ENCODE results near the gene TRDMT1.

TRDMT1 gene, protein sequence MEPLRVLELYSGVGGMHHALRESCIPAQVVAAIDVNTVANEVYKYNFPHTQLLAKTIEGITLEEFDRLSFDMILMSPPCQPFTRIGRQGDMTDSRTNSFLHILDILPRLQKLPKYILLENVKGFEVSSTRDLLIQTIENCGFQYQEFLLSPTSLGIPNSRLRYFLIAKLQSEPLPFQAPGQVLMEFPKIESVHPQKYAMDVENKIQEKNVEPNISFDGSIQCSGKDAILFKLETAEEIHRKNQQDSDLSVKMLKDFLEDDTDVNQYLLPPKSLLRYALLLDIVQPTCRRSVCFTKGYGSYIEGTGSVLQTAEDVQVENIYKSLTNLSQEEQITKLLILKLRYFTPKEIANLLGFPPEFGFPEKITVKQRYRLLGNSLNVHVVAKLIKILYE

DNA sequence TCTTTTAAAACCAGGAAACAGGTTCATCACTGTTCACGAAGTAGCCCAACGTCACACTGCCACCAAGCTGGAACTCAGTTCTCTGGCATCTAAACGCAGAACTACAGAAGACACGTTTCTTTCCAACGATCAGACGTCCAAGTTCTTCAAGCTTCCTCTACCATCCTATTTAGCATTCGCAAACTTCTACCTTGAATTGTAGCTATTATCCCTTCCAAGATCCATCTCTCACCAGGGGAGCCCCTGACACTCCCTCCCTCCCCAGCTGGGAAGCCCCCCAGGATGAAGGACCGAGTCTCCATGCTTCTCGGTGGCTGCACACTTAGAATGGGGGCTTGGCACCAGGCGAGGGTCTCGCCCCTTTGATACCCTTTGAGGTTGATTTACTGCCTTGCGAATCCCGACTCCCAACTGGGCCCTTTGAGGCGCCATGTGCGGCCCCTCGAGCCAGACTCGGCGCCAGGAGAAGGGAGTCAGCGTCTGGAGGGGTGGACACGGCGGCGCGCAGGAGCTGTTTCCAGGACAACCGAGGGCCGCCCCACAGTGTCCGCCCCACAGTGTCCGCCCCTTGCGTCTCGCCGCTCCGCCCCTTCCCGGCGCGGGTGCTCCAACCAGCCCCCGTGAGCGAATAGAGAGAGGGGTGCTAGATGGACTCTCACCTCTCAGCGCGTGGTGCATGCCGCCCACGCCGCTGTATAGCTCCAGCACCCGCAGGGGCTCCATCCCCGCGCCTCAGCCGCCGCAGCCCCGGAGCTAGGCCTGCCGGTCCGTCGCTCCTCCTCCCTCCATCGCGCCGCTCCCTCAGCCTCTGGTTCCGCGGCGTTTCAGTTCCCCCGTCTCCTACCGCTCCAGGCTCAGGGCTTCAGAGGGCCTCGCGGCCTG, at the start of gene TRDMT1:
Gene TRDMT1 (minus strand): TSS at position 761 of the 882 bp plus-strand sequence. CDS start 38 bp downstream, at position 723.
- DNase-seq (ENCODE audit: low read depth) = peak; percentile 71

DNA sequence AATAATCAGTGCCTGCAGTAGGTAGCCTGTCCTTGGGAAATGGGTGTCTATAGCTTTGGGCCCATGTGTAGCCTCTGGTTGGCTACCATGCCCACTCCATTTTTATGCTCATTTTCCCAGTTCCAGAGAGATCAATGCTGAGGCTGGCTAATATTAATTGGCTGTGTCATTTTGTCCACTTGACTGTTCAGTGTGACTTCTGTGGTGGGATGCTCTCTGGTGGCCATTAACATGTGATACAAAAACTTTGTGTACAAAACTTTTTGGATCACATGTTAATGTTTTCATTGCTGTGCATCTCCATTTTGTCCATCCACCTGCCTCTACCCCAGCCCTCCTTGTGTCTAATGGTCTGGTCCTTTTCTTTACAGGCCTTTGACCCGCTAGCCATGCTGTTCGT, 49.3 kb upstream of the TRDMT1 start:
- DNase-seq (ENCODE audit: low read depth) = no peak

DNA sequence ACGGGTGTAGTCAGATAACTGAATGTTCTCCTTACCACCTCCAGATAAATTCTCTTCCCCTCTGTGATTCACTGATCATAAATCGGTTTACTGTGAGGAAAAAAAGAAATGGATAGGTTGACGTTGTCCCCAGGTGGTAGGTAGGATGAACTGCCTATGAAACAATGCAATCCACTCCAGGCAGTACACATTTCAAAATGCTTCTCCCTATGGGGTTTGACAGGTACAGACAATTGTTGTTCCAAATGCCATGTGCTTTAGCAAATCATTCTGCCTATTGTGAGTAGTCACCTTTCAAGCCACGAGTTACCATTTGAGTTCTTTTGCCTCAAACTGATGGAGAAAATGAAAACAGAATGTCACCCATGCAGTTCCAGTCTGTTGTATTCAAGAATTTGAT, 48.3 kb upstream of the TRDMT1 start:
- no peak for DNase-seq (ENCODE audit: low read depth)

DNA sequence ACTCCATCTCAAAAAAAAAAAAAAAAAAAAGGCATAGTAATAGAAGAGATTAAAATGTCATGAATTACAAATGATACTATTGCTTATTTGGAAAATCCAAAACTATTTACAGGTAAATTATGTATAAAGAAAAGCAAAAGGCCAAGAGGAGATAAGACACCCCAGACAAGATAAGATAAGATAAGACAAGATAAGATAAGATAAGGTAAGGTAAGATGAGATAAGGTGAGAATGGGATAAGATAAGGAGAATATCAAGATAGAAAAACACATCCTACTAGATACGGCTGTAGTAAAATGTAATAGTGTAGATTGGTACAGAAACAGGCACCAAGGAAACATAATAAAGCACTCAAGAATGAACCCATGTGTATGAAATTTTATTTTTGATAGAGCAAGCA, 47.5 kb upstream of the TRDMT1 start:
- DNase-seq (ENCODE audit: low read depth) = no peak

DNA sequence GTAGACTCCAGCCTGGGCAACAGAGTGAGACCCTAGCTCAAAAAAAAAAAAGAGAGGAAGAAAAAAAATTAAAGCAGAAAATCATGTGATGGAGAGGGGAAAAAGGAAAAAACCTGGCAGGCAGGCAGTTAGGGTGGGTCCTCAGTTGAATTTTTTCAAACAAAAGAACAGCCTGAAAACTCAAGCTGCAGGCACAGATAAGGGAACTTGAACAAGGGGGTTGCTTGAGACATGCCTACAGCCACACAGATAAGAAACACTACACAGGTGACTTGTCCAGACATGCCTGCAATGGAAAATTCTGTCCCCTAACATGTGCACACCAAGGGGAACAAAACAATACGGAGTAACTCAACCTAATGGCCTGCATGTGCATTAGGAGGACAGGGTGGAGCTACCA, 45.7 kb upstream of the TRDMT1 start:
- no peak for DNase-seq (ENCODE audit: low read depth)

DNA sequence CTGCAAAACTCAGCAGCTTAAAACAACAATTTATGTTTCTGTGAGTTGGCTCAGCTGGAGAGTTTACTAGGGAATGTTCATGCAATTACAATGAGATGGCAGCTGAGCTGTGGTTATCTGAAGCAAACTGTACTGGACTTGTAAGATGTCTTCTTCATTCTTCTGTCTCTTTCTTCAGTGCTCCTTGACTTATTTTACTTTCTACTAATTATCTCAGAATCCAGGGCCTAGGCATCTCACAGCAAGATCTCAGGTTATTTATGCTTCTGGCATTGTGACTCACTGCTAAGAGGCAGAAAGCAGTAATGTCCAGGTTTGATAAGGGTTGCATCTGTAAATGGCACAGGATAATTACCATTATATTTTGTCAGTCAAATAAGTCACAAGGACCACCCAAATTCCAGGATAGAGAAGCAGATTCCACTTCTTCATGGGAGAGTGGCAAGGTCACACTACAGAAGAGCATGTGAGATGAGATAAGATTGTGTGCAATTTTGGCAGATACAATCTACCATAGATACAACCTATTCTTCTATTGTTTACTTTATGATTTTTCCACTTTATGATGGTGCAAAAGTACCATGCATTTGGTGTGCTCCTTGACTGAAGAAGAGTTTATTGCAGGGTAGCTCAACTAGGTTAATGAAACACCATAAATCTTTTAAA, 43.4 kb upstream of the TRDMT1 start:
- DNase-seq (ENCODE audit: low read depth) = no peak

DNA sequence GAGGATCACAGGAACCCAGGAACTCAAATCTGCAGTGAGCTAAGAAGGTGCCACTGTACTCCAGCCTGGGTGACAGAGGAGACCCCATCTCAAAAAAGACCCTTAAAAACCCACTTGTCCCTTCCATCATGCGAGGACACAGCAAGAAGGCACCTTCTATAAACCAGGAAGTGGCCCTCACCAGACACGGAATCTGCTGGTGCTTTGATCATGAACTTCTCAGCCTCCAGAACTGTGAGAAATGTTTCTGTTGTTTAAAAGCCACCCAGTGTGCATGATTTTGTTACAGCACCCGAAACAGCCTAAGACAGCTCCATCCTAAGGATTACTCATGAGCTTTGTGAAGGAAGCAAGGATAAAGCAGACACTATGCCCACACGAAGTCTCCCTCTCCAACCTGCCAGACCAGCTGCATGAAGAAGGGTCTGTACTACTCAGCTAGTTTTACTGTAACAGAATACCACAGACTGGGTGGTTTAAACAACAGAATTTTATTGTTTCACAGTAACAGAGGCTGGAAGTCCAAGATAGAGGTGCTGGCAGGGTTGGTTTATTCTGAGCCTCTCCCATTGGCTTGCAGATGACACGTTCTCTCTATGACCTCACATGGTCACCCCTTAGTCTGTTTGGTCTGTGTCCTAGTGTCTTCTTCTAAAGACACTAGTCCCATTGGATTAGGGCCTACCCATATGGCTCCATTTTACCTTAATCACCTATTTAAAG, 40.3 kb upstream of the TRDMT1 start:
- DNase-seq (ENCODE audit: low read depth) = no peak

DNA sequence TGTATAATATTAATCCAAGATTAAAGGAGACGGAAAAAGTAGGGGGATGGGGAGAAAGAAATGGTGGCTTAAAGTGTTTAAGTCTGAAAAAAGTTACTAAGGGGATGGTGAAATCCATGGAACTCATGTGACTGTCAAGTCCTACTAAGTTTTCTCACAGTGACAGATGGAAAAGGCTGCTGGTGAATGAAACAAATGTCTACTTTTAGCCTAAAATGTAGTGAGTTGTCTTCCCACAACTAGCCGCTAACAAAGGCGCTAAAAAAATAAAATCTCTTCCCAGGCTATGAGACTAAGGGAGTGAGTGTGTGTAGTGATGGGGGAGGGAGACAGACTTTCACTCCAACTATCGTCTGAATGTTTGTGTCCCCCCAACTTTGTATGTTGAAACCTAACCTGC, 39.1 kb upstream of the TRDMT1 start:
- DNase-seq (ENCODE audit: low read depth) = no peak

DNA sequence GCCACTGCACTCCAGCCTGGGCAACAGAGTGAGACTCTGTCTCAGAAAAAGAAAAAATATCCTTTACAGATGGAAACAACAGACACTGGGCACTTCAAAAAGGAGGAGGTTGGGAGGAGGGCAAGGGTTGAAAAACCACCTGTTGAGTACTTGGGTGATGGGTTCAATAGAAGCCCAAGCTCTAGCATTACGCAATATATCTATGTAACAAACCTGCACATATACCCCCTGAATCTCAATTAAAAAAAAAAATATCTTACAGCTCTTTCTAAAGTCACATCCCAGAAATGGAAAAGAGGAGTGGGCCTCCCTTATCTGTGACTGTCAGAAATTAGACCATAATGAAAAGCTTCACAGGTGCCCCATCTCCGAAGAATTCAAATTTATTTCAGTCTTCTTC, 38.6 kb upstream of the TRDMT1 start:
- DNase-seq (ENCODE audit: low read depth) = no peak

DNA sequence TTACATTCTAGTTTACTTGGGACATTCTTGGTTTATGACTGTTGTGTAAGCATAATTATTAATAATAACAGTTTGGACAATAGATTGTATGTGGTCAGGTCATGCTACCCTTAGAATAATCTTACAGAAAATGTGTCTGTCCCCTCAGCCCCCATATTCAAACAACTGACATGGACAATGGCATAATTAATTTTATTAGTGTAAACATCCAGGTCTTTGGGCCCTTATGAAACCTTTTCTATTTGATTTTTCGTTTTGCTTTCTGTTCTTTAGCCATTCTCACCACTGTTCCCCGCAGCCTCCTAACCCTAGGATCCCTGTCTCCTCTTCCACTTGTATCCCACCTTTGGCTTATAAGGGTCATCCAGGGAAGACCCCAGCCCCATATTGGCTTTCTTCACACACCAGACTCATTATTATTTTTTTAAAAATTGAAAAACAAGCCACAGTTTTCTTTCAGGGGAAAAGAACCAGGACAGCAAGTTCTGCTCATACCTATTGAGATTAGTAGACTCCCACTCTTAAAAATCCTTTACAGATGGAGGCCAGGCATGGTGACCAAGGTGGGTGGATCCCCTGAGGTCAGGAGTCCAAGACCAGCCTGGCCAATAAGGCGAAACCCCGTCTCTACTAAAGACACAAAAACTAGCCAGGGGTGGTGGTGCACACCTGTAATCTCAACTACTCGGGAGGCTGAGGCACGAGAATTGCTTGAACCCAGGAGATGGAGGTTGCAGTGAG, 38.0 kb upstream of the TRDMT1 start:
- DNase-seq (ENCODE audit: low read depth) = no peak

DNA sequence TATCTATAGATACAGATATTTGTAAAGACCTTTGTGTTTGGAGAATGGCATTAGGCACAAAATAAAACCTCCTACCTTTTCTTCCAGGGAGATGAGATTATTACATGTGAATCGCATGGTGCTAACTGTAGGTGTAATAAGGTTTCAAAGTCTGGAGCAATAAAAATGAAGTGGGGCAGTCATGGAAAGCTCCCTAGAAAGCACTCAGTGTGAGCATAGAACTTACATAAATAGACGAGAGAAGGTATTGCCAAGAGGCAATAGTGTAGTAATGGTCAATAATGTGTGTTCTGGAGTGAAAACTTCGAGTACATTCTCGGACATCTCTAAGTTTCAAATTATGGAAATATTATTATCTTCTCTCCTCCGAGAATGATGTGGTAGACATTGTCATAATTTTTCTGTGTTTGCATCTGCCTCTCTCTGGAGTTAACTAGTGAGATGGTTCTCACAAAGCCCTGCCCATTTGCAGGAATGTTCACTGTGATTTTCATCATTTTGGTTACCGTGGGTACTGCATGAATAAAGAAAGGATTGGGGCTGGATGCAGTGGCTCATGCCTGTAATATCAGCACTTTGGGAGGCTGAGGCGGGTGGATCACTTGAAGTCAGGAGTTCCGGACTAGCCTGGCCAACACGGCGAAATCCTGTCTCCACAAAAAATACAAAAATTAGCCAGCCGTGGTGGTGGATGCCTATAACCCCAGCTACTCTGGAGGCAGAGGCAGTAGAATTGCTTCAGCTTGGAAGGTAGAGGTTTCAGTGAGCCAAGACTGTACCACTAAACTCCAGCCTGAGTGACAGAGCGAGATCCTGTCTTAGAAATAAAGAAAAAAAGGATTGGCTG, 37.2 kb upstream of the TRDMT1 start:
- DNase-seq (ENCODE audit: low read depth) = no peak

DNA sequence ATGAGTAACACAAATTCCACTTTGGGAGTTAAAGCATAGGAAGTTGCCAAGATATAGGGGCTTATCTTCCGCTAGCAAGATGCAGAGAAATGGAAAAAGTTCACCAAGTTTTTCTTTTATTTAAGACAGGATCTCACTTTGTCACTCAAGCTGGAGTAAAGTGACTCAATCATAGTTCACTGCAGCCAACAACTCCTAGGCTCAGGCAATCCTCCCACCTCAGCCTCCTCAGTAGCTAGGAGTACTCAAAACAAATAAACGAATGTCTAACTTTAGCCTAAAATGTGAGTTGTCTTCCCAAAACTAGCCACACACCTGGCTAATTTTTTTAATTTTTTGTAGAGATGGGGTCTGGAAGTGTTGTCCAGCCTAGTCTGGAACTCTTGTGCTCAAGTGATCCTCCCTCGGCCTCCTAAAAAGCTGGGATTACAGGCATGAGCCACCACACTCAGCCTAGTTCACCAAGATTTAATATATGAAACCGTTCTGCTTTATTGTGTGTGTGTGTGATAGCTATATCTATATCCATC, 36.5 kb upstream of the TRDMT1 start:
- no peak for DNase-seq (ENCODE audit: low read depth)

DNA sequence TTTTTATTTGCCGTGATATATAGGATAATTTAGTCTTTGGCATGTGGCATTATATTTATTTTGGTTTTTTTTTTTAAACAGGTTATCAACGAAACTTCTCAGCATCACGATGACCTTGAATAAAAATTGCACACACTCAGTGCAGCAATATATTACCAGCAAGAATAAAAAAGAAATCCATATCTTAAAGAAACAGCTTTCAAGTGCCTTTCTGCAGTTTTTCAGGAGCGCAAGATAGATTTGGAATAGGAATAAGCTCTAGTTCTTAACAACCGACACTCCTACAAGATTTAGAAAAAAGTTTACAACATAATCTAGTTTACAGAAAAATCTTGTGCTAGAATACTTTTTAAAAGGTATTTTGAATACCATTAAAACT, 35.7 kb upstream of the TRDMT1 start:
- no peak for DNase-seq (ENCODE audit: low read depth)

DNA sequence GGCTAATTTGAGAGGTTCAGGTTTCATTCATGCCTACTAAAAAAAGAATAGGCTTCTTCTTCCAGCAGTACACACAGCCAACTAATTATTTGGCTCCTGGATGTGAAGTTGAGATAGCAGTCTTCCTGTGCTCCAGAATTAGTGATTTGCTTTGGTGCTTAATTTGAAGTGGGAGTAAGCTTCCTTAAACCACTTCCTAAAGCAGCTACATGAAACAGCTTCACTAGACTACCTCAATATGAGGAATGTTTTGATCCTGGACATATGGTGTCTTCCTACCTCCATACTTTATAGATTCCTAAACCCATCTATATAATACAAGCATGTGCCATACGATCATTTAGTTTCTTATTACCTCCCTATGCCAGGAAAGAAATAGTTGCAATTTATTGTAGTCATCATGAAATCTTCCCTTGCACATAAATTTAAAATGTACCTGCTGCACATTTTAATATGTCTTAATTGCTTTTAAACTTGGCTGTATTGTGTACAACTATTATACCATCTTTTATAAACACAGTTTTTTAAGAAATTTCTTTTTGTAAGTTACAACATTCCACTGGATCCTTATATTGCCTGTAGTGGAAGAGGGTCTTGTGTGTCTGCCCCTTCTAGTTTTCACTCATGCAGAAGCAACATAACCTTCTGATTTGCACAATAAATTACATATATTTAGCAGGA, 35.1 kb upstream of the TRDMT1 start:
- DNase-seq (ENCODE audit: low read depth) = no peak

DNA sequence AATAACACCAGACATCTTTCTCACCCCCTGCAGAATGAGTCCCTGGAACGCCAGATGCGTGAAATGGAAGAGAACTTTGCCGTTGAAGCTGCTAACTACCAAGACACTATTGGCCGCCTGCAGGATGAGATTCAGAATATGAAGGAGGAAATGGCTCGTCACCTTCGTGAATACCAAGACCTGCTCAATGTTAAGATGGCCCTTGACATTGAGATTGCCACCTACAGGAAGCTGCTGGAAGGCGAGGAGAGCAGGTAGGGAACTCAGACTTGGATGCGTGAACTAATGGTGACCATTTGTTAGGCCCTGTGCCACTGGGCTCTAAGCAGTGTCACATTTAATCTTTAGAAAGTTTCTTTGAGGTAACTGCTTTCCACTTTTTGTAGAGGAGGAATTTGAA, 33.7 kb upstream of the TRDMT1 start:
- no peak for DNase-seq (ENCODE audit: low read depth)

DNA sequence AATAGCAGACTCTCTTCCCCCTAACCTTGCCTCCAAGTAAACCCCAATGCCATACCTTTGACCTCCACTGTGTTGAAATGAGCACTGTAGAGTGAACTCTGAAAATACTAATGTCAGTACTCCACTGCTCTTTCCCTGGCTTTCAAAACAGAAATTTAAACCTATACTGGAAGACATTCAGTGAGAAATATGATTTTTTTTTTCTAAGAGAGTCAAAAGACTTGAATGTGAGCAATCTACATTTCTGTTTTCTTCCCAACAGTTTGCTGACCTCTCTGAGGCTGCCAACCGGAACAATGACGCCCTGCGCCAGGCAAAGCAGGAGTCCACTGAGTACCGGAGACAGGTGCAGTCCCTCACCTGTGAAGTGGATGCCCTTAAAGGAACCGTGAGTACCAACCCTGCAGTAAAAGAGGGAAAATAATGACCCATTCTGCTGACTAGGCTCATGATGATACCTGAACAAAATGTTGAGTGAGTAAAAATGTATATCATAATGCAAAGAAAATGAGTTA, 33.0 kb upstream of the TRDMT1 start:
- DNase-seq (ENCODE audit: low read depth) = no peak

DNA sequence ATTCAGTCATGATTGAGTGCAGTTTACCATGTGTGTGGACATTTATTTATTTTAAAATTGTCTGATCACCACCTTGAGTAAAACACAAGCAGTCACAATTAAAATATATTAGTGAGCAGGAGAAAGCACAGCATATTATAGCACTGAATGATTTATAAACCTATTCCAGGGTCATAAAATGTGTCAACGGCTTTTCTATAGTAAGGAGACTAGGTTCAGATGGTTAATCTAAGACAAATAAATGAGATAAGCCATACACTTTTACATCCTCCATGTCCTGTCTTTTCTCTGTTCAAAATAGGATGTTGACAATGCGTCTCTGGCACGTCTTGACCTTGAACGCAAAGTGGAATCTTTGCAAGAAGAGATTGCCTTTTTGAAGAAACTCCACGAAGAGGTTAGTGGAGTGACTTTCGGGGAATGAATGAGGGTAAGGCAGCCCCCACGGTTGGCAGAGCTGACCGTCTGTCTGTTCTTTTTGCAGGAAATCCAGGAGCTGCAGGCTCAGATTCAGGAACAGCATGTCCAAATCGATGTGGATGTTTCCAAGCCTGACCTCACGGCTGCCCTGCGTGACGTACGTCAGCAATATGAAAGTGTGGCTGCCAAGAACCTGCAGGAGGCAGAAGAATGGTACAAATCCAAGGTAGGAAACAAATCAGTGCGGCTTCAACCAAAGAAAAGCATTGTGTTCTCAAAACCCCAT, 32.0 kb upstream of the TRDMT1 start:
- no peak for DNase-seq (ENCODE audit: low read depth)

DNA sequence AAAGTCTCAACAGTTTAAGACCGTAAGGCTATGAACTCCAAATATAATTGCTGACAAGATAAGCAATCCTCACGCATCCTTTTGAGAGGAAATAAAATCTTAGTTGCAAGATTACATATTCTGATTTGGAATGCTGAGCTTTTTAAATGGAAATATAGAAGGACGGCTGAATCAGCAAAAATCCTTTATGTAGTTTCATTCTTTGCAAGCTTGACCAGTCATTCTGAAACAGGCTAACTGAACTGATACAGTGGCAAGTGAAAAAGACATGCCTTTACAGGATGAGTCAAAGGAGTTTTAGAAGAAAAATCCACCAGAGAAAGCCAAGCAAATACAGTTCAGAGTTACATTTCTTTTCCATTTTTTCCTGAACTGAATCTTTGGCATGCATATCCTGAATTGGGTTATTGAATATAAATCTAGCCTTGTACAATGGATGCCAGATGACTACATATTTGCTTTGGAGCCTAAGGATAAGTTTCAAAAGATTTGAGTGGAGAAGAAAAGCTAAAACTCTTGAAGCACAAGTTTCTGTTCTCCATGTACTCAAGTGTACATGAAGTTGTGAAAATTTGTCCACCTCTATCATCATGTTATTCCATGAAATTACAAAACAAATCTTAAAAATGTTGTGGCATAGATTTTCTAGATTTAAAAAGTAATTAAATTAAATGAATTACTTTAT, 30.9 kb upstream of the TRDMT1 start:
- no peak for DNase-seq (ENCODE audit: low read depth)
